HepG2 (cell line): ENCODE results near the gene HDAC10. TPM values are rescaled to one million over a fixed set of nuclear protein-coding genes. Genes with fewer than 3 reads are reported as not detected.

ENCODE experiments used
- HNRNPK ChIP-seq: fragments of 200-400 bp; formaldehyde crosslinking; IDR thresholded peaks from 2 replicates; pipeline ENCODE4 v1.6.1; 2018; ENCODE audit warnings: low read length, low read depth, moderate library complexity, mild to moderate bottlenecking; ENCODE audit not compliant: poor library complexity, severe bottlenecking
- HNRNPUL1 ChIP-seq: fragments of 200-400 bp; formaldehyde crosslinking; IDR thresholded peaks from 2 replicates; pipeline ENCODE4 v1.6.1; 2017; ENCODE audit warnings: low read depth, mild to moderate bottlenecking, low read length, moderate library complexity
- HOXA5 ChIP-seq: sonication (generic); formaldehyde crosslinking; IDR thresholded peaks from 2 replicates; pipeline ENCODE4 v1.4.0; 2020; ENCODE audit warnings: missing genetic modification reagents
- KDM1A ChIP-seq: IDR thresholded peaks from 2 replicates; pipeline ENCODE4 v1.6.1; 2016; ENCODE audit warnings: missing compliant biosample characterization
- KLF13 ChIP-seq: sonication (generic); formaldehyde crosslinking; IDR thresholded peaks from 2 replicates; pipeline ENCODE4 v1.4.0; 2020; ENCODE audit warnings: mild to moderate bottlenecking, missing genetic modification reagents
- NKX3-1 ChIP-seq: sonication (generic); formaldehyde crosslinking; IDR thresholded peaks from 2 replicates; pipeline ENCODE4 v1.5.0; 2020; ENCODE audit warnings: missing genetic modification reagents
- POLR2AphosphoS5 ChIP-seq: IDR thresholded peaks from 2 replicates; pipeline ENCODE4 v1.6.1; 2012; ENCODE audit warnings: low read depth, low read length
- ZFP82 ChIP-seq: sonication (generic); formaldehyde crosslinking; IDR thresholded peaks from 2 replicates; pipeline ENCODE4 v1.5.1; 2020; ENCODE audit warnings: mild to moderate bottlenecking, missing genetic modification reagents, borderline replicate concordance
- ZNF256 ChIP-seq: sonication (generic); formaldehyde crosslinking; conservative IDR thresholded peaks from 2 replicates; pipeline ENCODE4 v1.4.0; 2020; ENCODE audit warnings: missing genetic modification reagents
- ZNF441 ChIP-seq: sonication (generic); formaldehyde crosslinking; IDR thresholded peaks from 2 replicates; pipeline ENCODE4 v1.7.0; 2021; ENCODE audit warnings: missing genetic modification reagents, borderline replicate concordance
- ZNF547 ChIP-seq: sonication (generic); formaldehyde crosslinking; IDR thresholded peaks from 2 replicates; pipeline ENCODE4 v1.5.1; 2020; ENCODE audit warnings: mild to moderate bottlenecking, missing genetic modification reagents
- ZNF609 ChIP-seq: sonication (generic); formaldehyde crosslinking; IDR thresholded peaks from 2 replicates; pipeline ENCODE4 v1.4.0; 2020; ENCODE audit warnings: mild to moderate bottlenecking, missing genetic modification reagents, borderline replicate concordance
- ZNF766 ChIP-seq: sonication (generic); formaldehyde crosslinking; IDR thresholded peaks from 2 replicates; pipeline ENCODE4 v1.5.0; 2020; ENCODE audit warnings: missing genetic modification reagents, borderline replicate concordance
- ZNF784 ChIP-seq: sonication (generic); formaldehyde crosslinking; IDR thresholded peaks from 2 replicates; pipeline ENCODE4 v1.5.1; 2020; ENCODE audit warnings: missing genetic modification reagents, mild to moderate bottlenecking, borderline replicate concordance
- ZSCAN29 ChIP-seq: sonication (generic); formaldehyde crosslinking; conservative IDR thresholded peaks from 2 replicates; pipeline ENCODE4 v1.4.0; 2020; ENCODE audit warnings: mild to moderate bottlenecking, missing genetic modification reagents
- polyA plus RNA-seq, 8 experiments: library from polyadenylated mRNA; depleted of rRNA in 3 of 8; stranded (reverse) in 7 of 8; unstranded in 1 of 8; fragments of >200 nt; fragmentation: Illumina TruSeq in 4 of 8; extraction: Trizol in 4 of 8; gene quantifications; 2 replicates each; pipeline versions ENCODE4 v1.2.1 to v1.2.3, GENCODE V29; 2011 to 2016; ENCODE audit warnings: low read depth in 4 of 8, missing spikeins in 1 of 8, mixed read lengths in 1 of 8; ENCODE audit not compliant: insufficient read depth in 1 of 8
- total RNA-seq, 5 experiments: library from RNA; depleted of rRNA; stranded (reverse); fragments of >200 nt; fragmentation: Illumina TruSeq; extraction: Trizol; gene quantifications; 2 replicates each; pipeline ENCODE4 v1.2.3, GENCODE V29; 2016; ENCODE audit warnings: low read depth in 1 of 5
- TF ChIP-seq, protein P1 (sequence below): IDR thresholded peaks from 2 replicates; pipeline ENCODE4 v1.6.1; 2016; ENCODE audit warnings: missing compliant biosample characterization, missing genetic modification reagents, borderline replicate concordance
- TF ChIP-seq, protein P2 (sequence below): sonication (generic); formaldehyde crosslinking; IDR thresholded peaks from 2 replicates; pipeline ENCODE4 v1.4.0; 2020; ENCODE audit warnings: missing genetic modification reagents
- TF ChIP-seq, protein P3 (sequence below): sonication (generic); formaldehyde crosslinking; IDR thresholded peaks from 2 replicates; pipeline ENCODE4 v1.5.0; 2020; ENCODE audit warnings: mild to moderate bottlenecking, missing genetic modification reagents

HDAC10 gene
- total and polyA plus RNA-seq, 2 of the 13 experiments (the other 11 are each of a cell fraction or from before 2014, with no cell fraction given) = 13.9 to 14.9 TPM

DNA sequence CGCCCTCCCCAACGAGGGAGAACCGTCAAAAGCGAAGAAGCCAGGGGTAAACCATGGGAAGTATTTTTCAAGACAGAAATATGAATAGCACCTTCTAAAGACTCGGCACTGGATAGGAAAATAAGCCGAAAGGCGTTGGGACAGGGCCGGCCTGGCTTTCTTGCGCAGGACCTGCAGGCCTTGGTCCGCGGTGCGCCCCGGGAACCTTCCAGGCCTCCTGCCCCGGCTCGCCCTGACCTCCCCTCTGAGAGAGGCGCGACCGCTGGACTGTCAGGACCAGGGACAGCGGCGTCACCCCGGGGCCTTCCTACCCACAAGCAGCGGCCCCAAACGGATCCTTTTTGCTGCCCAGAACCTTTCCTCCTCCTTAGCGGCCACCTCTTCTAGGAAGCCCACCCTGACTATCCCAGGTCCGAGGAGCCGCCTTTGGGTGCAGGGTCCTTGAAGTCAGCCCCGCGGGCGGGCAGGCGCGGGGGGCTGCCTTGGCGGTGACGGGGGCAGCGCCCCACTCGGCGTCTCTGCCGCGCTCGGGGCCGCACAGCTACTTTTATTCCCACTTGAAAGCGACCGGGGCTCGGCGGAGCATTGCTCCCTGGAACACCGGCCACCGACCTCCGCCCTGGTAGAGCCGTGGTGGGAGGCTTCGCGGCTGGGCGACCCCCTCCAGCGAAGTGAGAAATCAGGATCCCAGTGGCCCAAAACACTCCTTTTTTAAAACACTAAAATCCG lies 19.8 kb upstream of the HDAC10 start (continued):
- no peak for TF ChIP-seq ZNF609 (CRISPR knock-in tag)
- no peak for TF ChIP-seq ZFP82 (CRISPR knock-in tag)
- TF ChIP-seq NKX3-1 (CRISPR knock-in tag) = peak; percentile 83; the same call in 1 of the 2 replicates
- no peak for TF ChIP-seq ZNF784 (CRISPR knock-in tag)
- TF ChIP-seq KLF13 (CRISPR knock-in tag) = no peak
- no peak for TF ChIP-seq POLR2AphosphoS5
- TF ChIP-seq HNRNPK = no peak
- TF ChIP-seq ZSCAN29 (CRISPR knock-in tag) = 0 out of 2 replicates have a peak, but pooled peaks have one; percentile 27
- TF ChIP-seq, protein P1, sequence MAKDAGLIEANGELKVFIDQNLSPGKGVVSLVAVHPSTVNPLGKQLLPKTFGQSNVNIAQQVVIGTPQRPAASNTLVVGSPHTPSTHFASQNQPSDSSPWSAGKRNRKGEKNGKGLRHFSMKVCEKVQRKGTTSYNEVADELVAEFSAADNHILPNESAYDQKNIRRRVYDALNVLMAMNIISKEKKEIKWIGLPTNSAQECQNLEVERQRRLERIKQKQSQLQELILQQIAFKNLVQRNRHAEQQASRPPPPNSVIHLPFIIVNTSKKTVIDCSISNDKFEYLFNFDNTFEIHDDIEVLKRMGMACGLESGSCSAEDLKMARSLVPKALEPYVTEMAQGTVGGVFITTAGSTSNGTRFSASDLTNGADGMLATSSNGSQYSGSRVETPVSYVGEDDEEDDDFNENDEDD (CRISPR knock-in tag) = peak; percentile 23; the same call in 1 of the 2 replicates
- peak; percentile 51; the same call in 1 of the 2 replicates for TF ChIP-seq ZNF766 (CRISPR knock-in tag)
- TF ChIP-seq ZNF547 (CRISPR knock-in tag) = peak; percentile 74
- peak; percentile 92 for TF ChIP-seq HOXA5 (CRISPR knock-in tag)
- TF ChIP-seq HNRNPUL1 = no peak
- peak; percentile 81; the same call in 1 of the 2 replicates for TF ChIP-seq ZNF441
- TF ChIP-seq, protein P2, sequence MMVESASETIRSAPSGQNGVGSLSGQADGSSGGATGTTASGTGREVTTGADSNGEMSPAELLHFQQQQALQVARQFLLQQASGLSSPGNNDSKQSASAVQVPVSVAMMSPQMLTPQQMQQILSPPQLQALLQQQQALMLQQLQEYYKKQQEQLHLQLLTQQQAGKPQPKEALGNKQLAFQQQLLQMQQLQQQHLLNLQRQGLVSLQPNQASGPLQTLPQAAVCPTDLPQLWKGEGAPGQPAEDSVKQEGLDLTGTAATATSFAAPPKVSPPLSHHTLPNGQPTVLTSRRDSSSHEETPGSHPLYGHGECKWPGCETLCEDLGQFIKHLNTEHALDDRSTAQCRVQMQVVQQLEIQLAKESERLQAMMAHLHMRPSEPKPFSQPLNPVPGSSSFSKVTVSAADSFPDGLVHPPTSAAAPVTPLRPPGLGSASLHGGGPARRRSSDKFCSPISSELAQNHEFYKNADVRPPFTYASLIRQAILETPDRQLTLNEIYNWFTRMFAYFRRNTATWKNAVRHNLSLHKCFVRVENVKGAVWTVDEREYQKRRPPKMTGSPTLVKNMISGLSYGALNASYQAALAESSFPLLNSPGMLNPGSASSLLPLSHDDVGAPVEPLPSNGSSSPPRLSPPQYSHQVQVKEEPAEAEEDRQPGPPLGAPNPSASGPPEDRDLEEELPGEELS (CRISPR knock-in tag) = no peak
- TF ChIP-seq ZNF256 (CRISPR knock-in tag) = peak; percentile 62; the same call in 1 of the 2 replicates
- no peak for TF ChIP-seq KDM1A (CRISPR knock-in tag)
- TF ChIP-seq, protein P3, sequence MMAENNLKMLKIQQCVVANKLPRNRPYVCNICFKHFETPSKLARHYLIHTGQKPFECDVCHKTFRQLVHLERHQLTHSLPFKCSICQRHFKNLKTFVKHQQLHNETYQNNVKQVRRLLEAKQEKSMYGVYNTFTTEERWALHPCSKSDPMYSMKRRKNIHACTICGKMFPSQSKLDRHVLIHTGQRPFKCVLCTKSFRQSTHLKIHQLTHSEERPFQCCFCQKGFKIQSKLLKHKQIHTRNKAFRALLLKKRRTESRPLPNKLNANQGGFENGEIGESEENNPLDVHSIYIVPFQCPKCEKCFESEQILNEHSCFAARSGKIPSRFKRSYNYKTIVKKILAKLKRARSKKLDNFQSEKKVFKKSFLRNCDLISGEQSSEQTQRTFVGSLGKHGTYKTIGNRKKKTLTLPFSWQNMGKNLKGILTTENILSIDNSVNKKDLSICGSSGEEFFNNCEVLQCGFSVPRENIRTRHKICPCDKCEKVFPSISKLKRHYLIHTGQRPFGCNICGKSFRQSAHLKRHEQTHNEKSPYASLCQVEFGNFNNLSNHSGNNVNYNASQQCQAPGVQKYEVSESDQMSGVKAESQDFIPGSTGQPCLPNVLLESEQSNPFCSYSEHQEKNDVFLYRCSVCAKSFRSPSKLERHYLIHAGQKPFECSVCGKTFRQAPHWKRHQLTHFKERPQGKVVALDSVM (CRISPR knock-in tag) = no peak
